OCI-LY7 (cell line): ENCODE results near the gene XRCC5. TPM values are rescaled to one million over a fixed set of nuclear protein-coding genes. Genes with fewer than 3 reads are reported as not detected.

Experiments used
- BruUV-seq: library from RNA; stranded (reverse); fragments of 400-500 nt; replicated peaks from 2 replicates; lab custom pipeline; 2021; lab: Mats Ljungman, UMichigan
- CTCF ChIA-PET: fragments of 300-600 bp; sonication (Branson Sonifier 250); formaldehyde crosslinking; loops from one replicate; lab custom pipeline; 2022; ENCODE audit warnings: antibody characterized with exemption; ENCODE audit not compliant: unreplicated experiment; lab: Charles Lee
- POLR2A ChIA-PET: fragments of 300-600 bp; sonication (Branson Sonifier 250); formaldehyde crosslinking; loops from one replicate; lab custom pipeline; 2022; ENCODE audit warnings: antibody characterized with exemption; lab: Charles Lee
- DNase-seq: peaks from one replicate; pipeline ENCODE4 v3.0.0-alpha.2; 2015; ENCODE audit warnings: low spot score
- H2AFZ ChIP-seq: fragments of 200-600 bp; sonication (generic), shearing (Covaris generic); 2 replicates; pipeline ENCODE4 v1.6.1; 2014; ENCODE audit warnings: mild to moderate bottlenecking, antibody characterized with exemption, low read length, moderate library complexity
- H3K27ac ChIP-seq: fragments of 200-600 bp; sonication (generic); 2 replicates; pipeline ENCODE4 v1.5.1; 2014; ENCODE audit warnings: mixed run types, low read depth, mild to moderate bottlenecking, moderate library complexity, low read length, inconsistent platforms; ENCODE audit not compliant: poor library complexity, severe bottlenecking
- H3K36me3 ChIP-seq: fragments of 200-600 bp; sonication (generic); 2 replicates; pipeline ENCODE4 v1.6.1; 2014; ENCODE audit warnings: mild to moderate bottlenecking, antibody characterized with exemption, low read length, moderate library complexity, mixed read lengths; ENCODE audit not compliant: insufficient read depth
- H3K4me1 ChIP-seq: fragments of 200-600 bp; sonication (generic); 2 replicates; pipeline ENCODE4 v1.5.1; 2014; ENCODE audit warnings: mild to moderate bottlenecking, low read length; ENCODE audit not compliant: insufficient read depth, poor library complexity, severe bottlenecking
- H3K4me2 ChIP-seq: fragments of 200-600 bp; sonication (generic); 2 replicates; pipeline ENCODE4 v1.6.1; 2014; ENCODE audit warnings: mild to moderate bottlenecking, low read length
- H3K4me3 ChIP-seq: fragments of 200-600 bp; sonication (generic); 2 replicates; pipeline ENCODE4 v1.5.1; 2014; ENCODE audit warnings: mild to moderate bottlenecking, low read depth, low read length; ENCODE audit not compliant: poor library complexity, severe bottlenecking
- H3K79me2 ChIP-seq: fragments of 200-600 bp; sonication (generic); 2 replicates; pipeline ENCODE4 v1.6.1; 2016; ENCODE audit warnings: low read depth, mild to moderate bottlenecking, low read length, moderate library complexity, mixed read lengths; ENCODE audit not compliant: insufficient read depth
- H3K9me2 ChIP-seq: fragments of 200-600 bp; sonication (generic); 2 replicates; pipeline ENCODE4 v1.6.1; 2016; ENCODE audit warnings: mild to moderate bottlenecking, low read length, mixed read lengths; ENCODE audit not compliant: insufficient read depth
- H3K9me3 ChIP-seq: fragments of 200-600 bp; sonication (generic); 2 replicates; pipeline ENCODE4 v1.6.1; 2014; ENCODE audit warnings: mild to moderate bottlenecking, mixed run types, low read length, mixed read lengths
- H4K20me1 ChIP-seq: fragments of 200-600 bp; sonication (generic); 2 replicates; pipeline ENCODE4 v1.6.1; 2014; ENCODE audit warnings: mild to moderate bottlenecking, antibody characterized with exemption, low read length, moderate library complexity, mixed read lengths; ENCODE audit not compliant: insufficient read depth
- EZH2phosphoT487 ChIP-seq: fragments of 200-600 bp; sonication (generic); IDR thresholded peaks from 2 replicates; pipeline ENCODE4 v1.6.1; 2018; ENCODE audit warnings: low read depth, borderline replicate concordance, mild to moderate bottlenecking, mixed run types, antibody characterized with exemption, low read length, moderate library complexity, mixed read lengths
- intact Hi-C: fragments of 100-400 bp; cut with micrococcal nuclease; formaldehyde crosslinking; loops from one replicate; pipeline ENCODE4 v1.10.0; 2022; ENCODE audit not compliant: unreplicated experiment
- total RNA-seq, 2 experiments: library from RNA; depleted of rRNA in 1 of 2; stranded (reverse); fragments of >200 nt in 1 of 2; shearing (Covaris generic) in 1 of 2; gene quantifications; 2 replicates each; pipeline ENCODE4 v1.2.3, GENCODE V29; 2014 to 2022
- TF ChIP-seq, protein P1 (sequence below): fragments of 200-600 bp; sonication (generic); conservative IDR thresholded peaks from 2 replicates; pipeline ENCODE4 v1.5.1; 2014; ENCODE audit warnings: mild to moderate bottlenecking, antibody characterized with exemption, low read length, moderate library complexity, mixed read lengths

Gene XRCC5
- total RNA-seq, 2 experiments from 2014 or later = 174 to 344 TPM

DNA sequence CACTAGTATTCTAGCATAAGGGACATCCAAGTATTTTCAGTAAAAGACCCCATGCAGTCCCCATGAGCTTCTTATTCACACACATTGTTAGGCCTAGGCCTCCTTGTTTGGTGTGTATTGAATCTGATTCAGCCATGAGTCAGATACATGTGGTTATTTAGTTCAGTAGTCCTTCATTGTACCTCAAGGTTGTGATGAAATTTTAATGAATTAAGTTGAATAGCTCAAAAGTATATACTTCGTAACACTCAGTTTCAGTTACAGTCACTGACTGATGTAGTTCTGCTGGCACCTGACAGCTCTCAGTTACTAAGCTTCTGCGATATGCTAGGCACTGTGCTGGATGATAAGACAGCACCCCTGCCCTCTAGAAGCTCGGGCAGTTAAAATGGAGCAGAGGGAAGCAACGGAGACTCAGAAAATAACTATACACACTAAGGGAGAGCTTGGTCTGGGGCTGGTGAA lies 86.4 kb downstream of the XRCC5 start:
- Histone ChIP-seq H4K20me1 (no peaks in the 10 kb centered on the region), H3K4me3 (no peak overlapping the region), H3K27ac (no peak overlapping the region), H3K36me3 (peaks cover 96% of the 10 kb centered on the region), H3K79me2 (0 out of 2 replicates have a peak, but pooled peaks cover 5% of the 10 kb centered on the region), H3K4me2 (no peak overlapping the region), H3K9me2 (no peaks in the 10 kb centered on the region), H3K9me3 (no peaks in the 10 kb centered on the region), H3K4me1 (peaks cover 6% of the 10 kb centered on the region), H2AFZ (no peak overlapping the region)
- no TSS peak for BruUV-seq
- no peak for DNase-seq
- CTCF ChIA-PET = no interaction called here
- POLR2A ChIA-PET = interaction anchor here (0.6 to 1.3 kb wide), 3 partner anchors 9 to 148 kb away, joined by 3 to 5 read pairs (median 3); no protein-coding TSS in a partner anchor
- intact Hi-C loops = no loop called here
- TF ChIP-seq EZH2phosphoT487 = no peak
- TF ChIP-seq, protein P1, sequence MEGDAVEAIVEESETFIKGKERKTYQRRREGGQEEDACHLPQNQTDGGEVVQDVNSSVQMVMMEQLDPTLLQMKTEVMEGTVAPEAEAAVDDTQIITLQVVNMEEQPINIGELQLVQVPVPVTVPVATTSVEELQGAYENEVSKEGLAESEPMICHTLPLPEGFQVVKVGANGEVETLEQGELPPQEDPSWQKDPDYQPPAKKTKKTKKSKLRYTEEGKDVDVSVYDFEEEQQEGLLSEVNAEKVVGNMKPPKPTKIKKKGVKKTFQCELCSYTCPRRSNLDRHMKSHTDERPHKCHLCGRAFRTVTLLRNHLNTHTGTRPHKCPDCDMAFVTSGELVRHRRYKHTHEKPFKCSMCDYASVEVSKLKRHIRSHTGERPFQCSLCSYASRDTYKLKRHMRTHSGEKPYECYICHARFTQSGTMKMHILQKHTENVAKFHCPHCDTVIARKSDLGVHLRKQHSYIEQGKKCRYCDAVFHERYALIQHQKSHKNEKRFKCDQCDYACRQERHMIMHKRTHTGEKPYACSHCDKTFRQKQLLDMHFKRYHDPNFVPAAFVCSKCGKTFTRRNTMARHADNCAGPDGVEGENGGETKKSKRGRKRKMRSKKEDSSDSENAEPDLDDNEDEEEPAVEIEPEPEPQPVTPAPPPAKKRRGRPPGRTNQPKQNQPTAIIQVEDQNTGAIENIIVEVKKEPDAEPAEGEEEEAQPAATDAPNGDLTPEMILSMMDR = no peak

DNA sequence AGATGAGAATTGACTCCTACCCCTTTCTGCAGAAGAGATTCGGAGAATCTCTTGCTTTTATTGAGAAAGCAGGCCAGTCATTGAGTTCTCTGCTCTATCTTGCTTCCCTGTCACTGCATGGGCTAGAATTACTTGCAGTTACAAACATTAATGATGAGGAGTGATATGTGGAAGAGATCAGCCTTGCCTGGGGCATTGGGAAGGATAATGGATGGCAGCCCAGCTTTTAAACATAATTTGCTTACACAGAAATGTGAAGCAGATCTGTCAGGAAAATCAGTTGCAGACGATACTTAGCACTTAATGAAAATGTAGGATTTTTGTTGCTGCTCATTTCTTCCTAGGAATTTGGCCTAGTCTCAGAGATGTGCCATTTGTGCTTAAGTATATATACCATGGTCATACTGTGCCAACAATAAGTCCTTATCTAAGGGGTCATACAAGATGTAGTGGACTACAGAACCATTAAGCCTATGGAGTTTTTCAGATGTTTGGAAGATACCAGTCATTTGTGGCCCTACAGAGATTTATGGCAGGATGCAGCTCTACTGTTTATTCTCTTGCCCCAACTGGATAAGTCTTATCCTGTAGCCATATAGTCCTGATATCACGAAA lies 92.7 kb downstream of the XRCC5 start:
- no peak for TF ChIP-seq EZH2phosphoT487
- TF ChIP-seq, protein P1 = no peak
- Histone ChIP-seq H3K79me2 (no peaks in the 10 kb centered on the region), H3K4me3 (no peak overlapping the region), H3K4me2 (no peak overlapping the region), H3K4me1 (no peaks in the 10 kb centered on the region), H4K20me1 (peaks cover 5% of the 10 kb centered on the region; the same call in 1 of the 2 replicates), H3K36me3 (peaks cover 98% of the 10 kb centered on the region), H2AFZ (no peak overlapping the region), H3K9me3 (no peaks in the 10 kb centered on the region), H3K9me2 (no peaks in the 10 kb centered on the region), H3K27ac (no peak overlapping the region)
- POLR2A ChIA-PET = interaction anchor here (1.1 kb wide), 1 partner anchor 235 kb away, joined by 3 read pairs; no protein-coding TSS in a partner anchor
- intact Hi-C loops = no loop called here
- DNase-seq = no peak
- no TSS peak for BruUV-seq
- CTCF ChIA-PET = no interaction called here
